OCI-LY3 (cell line): ENCODE results near the gene CRB1.

Experiments
- H2AFZ ChIP-seq: fragments of 200-600, 300-600 bp; shearing (Covaris generic); 2 replicates; pipeline ENCODE4 v1.6.0; 2014; ENCODE audit warnings: antibody characterized with exemption, low read depth, low read length
- H3K27ac ChIP-seq: fragments of 200-600, 300-600 bp; sonication (generic); 2 replicates; pipeline ENCODE4 v1.5.1; 2014; ENCODE audit warnings: mild to moderate bottlenecking, low read length, moderate library complexity, mixed read lengths
- H3K27me3 ChIP-seq: fragments of 200-600, 300-600 bp; sonication (generic); 2 replicates; pipeline ENCODE4 v1.6.1; 2014; ENCODE audit warnings: low read depth, low read length, mixed read lengths
- H3K36me3 ChIP-seq: fragments of 200-600, 300-600 bp; sonication (generic); replicated peaks from 2 replicates; pipeline ENCODE3; 2014; ENCODE audit warnings: low read depth, low read length, mixed read lengths
- H3K4me1 ChIP-seq: fragments of 300-600, 200-600 bp; sonication (generic); 2 replicates; pipeline ENCODE4 v1.6.1; 2014; ENCODE audit warnings: low read length, mixed read lengths
- H3K4me2 ChIP-seq: fragments of 200-600, 300-600 bp; sonication (generic); 2 replicates; pipeline ENCODE4 v1.6.1; 2014; ENCODE audit warnings: low read length, mixed read lengths
- H3K4me3 ChIP-seq: fragments of 300-600, 200-600 bp; sonication (generic); 2 replicates; pipeline ENCODE4 v1.5.1; 2014; ENCODE audit warnings: antibody characterized with exemption, mild to moderate bottlenecking, low read length, moderate library complexity
- H3K79me2 ChIP-seq: fragments of 300-600, 200-600 bp; shearing (Covaris generic); 2 replicates; pipeline ENCODE4 v1.6.1; 2014; ENCODE audit warnings: mild to moderate bottlenecking, low read length, mixed read lengths
- H3K9ac ChIP-seq: fragments of 300-600, 200-600 bp; shearing (Covaris generic); 2 replicates; pipeline ENCODE4 v1.6.0; 2014; ENCODE audit warnings: mild to moderate bottlenecking, low read length, moderate library complexity
- H3K9me3 ChIP-seq: fragments of 200-600, 300-600 bp; shearing (Covaris generic); 2 replicates; pipeline ENCODE4 v1.6.1; 2014; ENCODE audit warnings: low read length, mixed read lengths; ENCODE audit not compliant: insufficient read depth
- H4K20me1 ChIP-seq: fragments of 200-600, 300-600 bp; sonication (generic); 2 replicates; pipeline ENCODE4 v1.6.1; 2016; ENCODE audit warnings: low read length, mixed read lengths; ENCODE audit not compliant: insufficient read depth
- EZH2phosphoT487 ChIP-seq: fragments of 200-600 bp; shearing (Covaris generic); IDR thresholded peaks from 2 replicates; pipeline ENCODE4 v1.6.1; 2018; ENCODE audit warnings: antibody characterized with exemption, mixed run types, low read depth
- TF ChIP-seq, protein P1 (sequence below): fragments of 200-600, 300-600 bp; sonication (generic); IDR thresholded peaks from 2 replicates; pipeline ENCODE4 v1.5.1; 2014; ENCODE audit warnings: antibody characterized with exemption, low read length, low read depth

CRB1 gene

DNA sequence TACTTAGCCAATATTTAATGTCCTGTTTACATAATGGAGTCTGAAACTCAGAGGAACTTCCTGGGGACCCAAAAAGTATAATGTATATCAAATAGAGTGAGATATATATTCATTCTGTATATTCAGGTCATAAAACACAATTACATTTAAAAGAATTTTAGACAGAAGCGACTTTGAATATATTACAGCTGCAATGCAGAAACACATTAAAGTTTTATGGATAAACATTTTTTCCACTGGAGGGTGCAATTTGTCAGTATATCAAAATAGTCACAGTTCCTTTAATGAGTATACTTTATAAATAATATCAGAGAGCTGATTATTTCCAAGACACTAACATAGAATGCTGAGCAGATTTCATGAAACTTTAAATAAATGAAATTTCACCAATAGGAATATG lies 43.9 kb upstream of the CRB1 start:
- Histone ChIP-seq H3K9me3 (no peaks in the 10 kb centered on the region), H3K4me1 (no peaks in the 10 kb centered on the region), H3K79me2 (no peaks in the 10 kb centered on the region), H4K20me1 (no peaks in the 10 kb centered on the region), H3K36me3 (no peaks in the 10 kb centered on the region), H3K4me3 (no peak overlapping the region), H2AFZ (no peak overlapping the region), H3K9ac (no peak overlapping the region), H3K27me3 (no peaks in the 10 kb centered on the region), H3K27ac (no peak overlapping the region), H3K4me2 (no peak overlapping the region)
- TF ChIP-seq, protein P1, sequence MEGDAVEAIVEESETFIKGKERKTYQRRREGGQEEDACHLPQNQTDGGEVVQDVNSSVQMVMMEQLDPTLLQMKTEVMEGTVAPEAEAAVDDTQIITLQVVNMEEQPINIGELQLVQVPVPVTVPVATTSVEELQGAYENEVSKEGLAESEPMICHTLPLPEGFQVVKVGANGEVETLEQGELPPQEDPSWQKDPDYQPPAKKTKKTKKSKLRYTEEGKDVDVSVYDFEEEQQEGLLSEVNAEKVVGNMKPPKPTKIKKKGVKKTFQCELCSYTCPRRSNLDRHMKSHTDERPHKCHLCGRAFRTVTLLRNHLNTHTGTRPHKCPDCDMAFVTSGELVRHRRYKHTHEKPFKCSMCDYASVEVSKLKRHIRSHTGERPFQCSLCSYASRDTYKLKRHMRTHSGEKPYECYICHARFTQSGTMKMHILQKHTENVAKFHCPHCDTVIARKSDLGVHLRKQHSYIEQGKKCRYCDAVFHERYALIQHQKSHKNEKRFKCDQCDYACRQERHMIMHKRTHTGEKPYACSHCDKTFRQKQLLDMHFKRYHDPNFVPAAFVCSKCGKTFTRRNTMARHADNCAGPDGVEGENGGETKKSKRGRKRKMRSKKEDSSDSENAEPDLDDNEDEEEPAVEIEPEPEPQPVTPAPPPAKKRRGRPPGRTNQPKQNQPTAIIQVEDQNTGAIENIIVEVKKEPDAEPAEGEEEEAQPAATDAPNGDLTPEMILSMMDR, result peak; percentile 38
- no peak for TF ChIP-seq EZH2phosphoT487

DNA sequence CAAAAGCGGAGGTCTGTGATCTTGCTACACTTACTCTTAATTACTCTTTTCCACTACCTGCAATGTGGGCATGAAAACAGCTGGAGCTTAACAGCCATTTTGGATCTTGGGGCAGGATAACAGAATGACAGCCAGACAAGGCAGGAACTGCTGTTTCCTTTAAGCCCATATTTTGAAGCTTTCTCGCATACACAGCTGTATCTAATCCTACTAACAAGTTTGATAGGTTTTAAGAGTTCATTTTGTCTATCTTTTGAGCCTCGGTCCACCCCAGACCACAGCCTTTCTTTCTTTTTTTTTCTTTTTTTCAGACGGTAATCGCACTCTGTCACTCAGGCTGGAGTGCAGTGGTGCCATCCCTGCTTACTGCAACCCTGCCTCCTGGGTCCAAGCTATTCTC lies 42.4 kb upstream of the CRB1 start:
- TF ChIP-seq EZH2phosphoT487, result no peak
- TF ChIP-seq, protein P1, result no peak
- Histone ChIP-seq H3K4me1 (no peaks in the 10 kb centered on the region), H4K20me1 (no peaks in the 10 kb centered on the region), H2AFZ (no peak overlapping the region), H3K27me3 (no peaks in the 10 kb centered on the region), H3K36me3 (no peaks in the 10 kb centered on the region), H3K79me2 (no peaks in the 10 kb centered on the region), H3K27ac (no peak overlapping the region), H3K4me3 (no peak overlapping the region), H3K9me3 (no peaks in the 10 kb centered on the region), H3K9ac (no peak overlapping the region), H3K4me2 (no peak overlapping the region)

DNA sequence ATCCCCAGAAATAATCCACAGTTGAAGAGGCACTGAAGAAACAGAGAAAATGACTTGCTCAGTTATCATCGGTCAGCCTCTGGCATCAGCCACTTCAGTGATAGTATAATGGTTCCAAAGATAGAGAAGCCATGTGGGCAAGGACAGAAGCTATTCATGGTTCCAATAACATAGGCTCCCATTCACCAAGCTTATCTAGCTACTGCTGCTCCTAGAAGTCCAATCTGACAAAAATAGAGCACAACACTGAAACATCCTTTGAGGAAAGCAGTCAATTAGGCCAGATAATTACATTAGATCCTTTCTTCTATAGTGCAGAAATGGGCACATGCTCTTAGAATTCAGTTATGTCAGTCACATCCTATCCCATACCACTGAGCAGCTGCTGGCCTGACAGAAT lies 33.5 kb upstream of the CRB1 start:
- no peaks in the 10 kb centered on the region for H3K79me2 ChIP-seq
- no peak for TF ChIP-seq EZH2phosphoT487
- TF ChIP-seq, protein P1, result no peak

DNA sequence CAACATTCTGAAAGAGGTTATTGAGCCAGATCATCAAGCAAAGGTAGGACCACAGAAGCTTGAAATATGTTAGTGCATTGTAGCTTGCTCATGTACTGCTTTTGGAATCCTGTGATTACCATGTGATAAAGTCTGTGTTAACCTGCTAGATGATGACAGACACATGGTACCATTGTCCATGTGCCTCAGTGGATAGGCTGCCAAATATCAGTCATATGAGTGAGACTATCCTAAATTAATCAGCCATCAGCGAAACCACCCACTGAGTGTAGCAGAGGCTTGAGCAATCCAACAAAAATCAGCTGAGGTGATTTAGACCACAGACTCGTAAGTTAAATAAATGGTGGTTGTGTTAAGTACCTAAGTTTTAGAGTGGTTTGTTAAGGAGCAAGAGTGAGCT lies 32.7 kb upstream of the CRB1 start:
- no peak for TF ChIP-seq EZH2phosphoT487
- TF ChIP-seq, protein P1, result no peak
- no peaks in the 10 kb centered on the region for H3K4me1 ChIP-seq
- no peak overlapping the region for H3K27ac ChIP-seq
- no peak overlapping the region for H3K4me2 ChIP-seq
- no peaks in the 10 kb centered on the region for H4K20me1 ChIP-seq
- H3K9me3 ChIP-seq, result no peaks in the 10 kb centered on the region
- no peak overlapping the region for H3K4me3 ChIP-seq
- no peak overlapping the region for H3K9ac ChIP-seq
- no peaks in the 10 kb centered on the region for H3K36me3 ChIP-seq
- no peaks in the 10 kb centered on the region for H3K27me3 ChIP-seq
- no peaks in the 10 kb centered on the region for H3K79me2 ChIP-seq
- no peak overlapping the region for H2AFZ ChIP-seq

More for the DNA sequence above, 33.5 kb upstream of the CRB1 start:
- Histone ChIP-seq H3K9ac (no peak overlapping the region), H3K4me1 (no peaks in the 10 kb centered on the region), H3K27me3 (no peaks in the 10 kb centered on the region), H3K27ac (no peak overlapping the region), H3K4me3 (no peak overlapping the region), H3K36me3 (no peaks in the 10 kb centered on the region), H4K20me1 (no peaks in the 10 kb centered on the region), H3K9me3 (no peaks in the 10 kb centered on the region), H2AFZ (no peak overlapping the region), H3K4me2 (no peak overlapping the region)
